Karpas-422 (cell line): ENCODE data around the gene PAQR6. TPM values are rescaled to one million over a fixed set of nuclear protein-coding genes. Genes with fewer than 3 reads are reported as not detected.
"Not testable (repeated sequence)": the region's sequence is repeated elsewhere in the genome, so short reads cannot be mapped to it uniquely, and the experiment has no call there.

Experiments
- DNase-seq: peaks from one replicate; pipeline ENCODE4 v3.0.0-alpha.2; 2015
- H2AFZ ChIP-seq: fragments of 200-600 bp; sonication (generic); 2 replicates; pipeline ENCODE4 v1.6.1; 2014; ENCODE audit warnings: antibody characterized with exemption, low read length, mixed read lengths
- H3K27ac ChIP-seq: fragments of 200-600 bp; sonication (generic); 2 replicates; pipeline ENCODE4 v1.5.1; 2014; ENCODE audit warnings: mild to moderate bottlenecking, low read length, moderate library complexity
- H3K27me3 ChIP-seq: fragments of 200-600 bp; sonication (generic); 2 replicates; pipeline ENCODE4 v1.6.1; 2014; ENCODE audit warnings: low read length, mixed read lengths
- H3K36me3 ChIP-seq: fragments of 200-600 bp; sonication (generic); 2 replicates; pipeline ENCODE4 v1.6.1; 2014; ENCODE audit warnings: low read length, mixed read lengths; ENCODE audit not compliant: insufficient read depth
- H3K4me1 ChIP-seq: fragments of 200-600 bp; sonication (generic); 2 replicates; pipeline ENCODE4 v1.6.1; 2014; ENCODE audit warnings: mild to moderate bottlenecking, low read length, mixed read lengths
- H3K4me2 ChIP-seq: fragments of 200-600 bp; sonication (generic); 2 replicates; pipeline ENCODE4 v1.6.1; 2014; ENCODE audit warnings: low read length, low read depth, mild to moderate bottlenecking; ENCODE audit not compliant: poor library complexity, severe bottlenecking
- H3K4me3 ChIP-seq: fragments of 200-600 bp; sonication (generic); 2 replicates; pipeline ENCODE4 v1.5.1; 2014; ENCODE audit warnings: mild to moderate bottlenecking, antibody characterized with exemption, low read length, mixed read lengths
- H3K79me2 ChIP-seq: fragments of 200-600 bp; sonication (generic); 2 replicates; pipeline ENCODE4 v1.6.1; 2014; ENCODE audit warnings: mild to moderate bottlenecking, low read length, mixed read lengths
- H3K9ac ChIP-seq: fragments of 200-600 bp; sonication (generic); 2 replicates; pipeline ENCODE4 v1.6.0; 2014; ENCODE audit warnings: low read length
- H3K9me2 ChIP-seq: fragments of 200-600 bp; sonication (generic), shearing (Covaris generic); replicated peaks from 2 replicates; pipeline ENCODE4 v1.6.0; 2014; ENCODE audit warnings: mild to moderate bottlenecking, low read length, moderate library complexity; ENCODE audit not compliant: insufficient read depth
- H3K9me3 ChIP-seq: fragments of 300-700, 200-600 bp; sonication (generic); 2 replicates; pipeline ENCODE4 v1.6.1; 2014; ENCODE audit warnings: low read length, mixed read lengths
- H4K20me1 ChIP-seq: fragments of 200-600 bp; sonication (generic); 2 replicates; pipeline ENCODE4 v1.6.1; 2014; ENCODE audit warnings: mild to moderate bottlenecking, antibody characterized with exemption, low read length, low read depth; ENCODE audit not compliant: insufficient read depth
- total RNA-seq: library from RNA; depleted of rRNA; stranded (reverse); fragments of >200 nt; shearing (Covaris generic); gene quantifications from 2 replicates; pipeline ENCODE4 v1.2.3, GENCODE V29; 2014; ENCODE audit warnings: low replicate concordance

PAQR6 gene
- total RNA-seq, 1 experiment from 2014 or later = 7.6 TPM

DNA sequence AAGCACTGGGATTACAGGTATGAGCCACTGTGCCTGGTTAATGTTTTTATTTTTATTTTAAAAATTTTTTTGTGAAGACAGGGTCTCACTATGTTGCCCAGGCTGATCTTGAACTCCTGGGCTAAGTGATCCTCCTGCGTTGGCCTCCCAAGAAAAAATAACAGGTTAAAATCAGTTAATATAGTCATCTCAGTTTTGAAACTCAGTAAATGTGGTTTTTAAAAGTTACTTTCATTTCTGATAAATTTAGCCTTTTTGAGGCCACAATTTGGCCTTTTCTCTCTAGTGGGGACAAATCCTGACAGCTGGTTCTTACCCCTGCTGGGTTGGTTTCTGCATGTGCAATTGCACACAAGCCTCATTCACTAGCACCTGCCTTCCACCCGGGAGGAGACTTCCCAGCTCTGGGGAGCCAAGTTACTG is 21.7 kb downstream of the PAQR6 start:
- H3K9me3 ChIP-seq = no peaks in the 10 kb centered on the region
- H2AFZ ChIP-seq = no peak overlapping the region
- no peak overlapping the region for H3K27ac ChIP-seq
- H3K4me1 ChIP-seq = no peaks in the 10 kb centered on the region
- H3K79me2 ChIP-seq = no peaks in the 10 kb centered on the region
- H4K20me1 ChIP-seq = no peaks in the 10 kb centered on the region
- H3K4me2 ChIP-seq = no peak overlapping the region
- no peak overlapping the region for H3K9ac ChIP-seq
- H3K27me3 ChIP-seq = no peaks in the 10 kb centered on the region
- H3K36me3 ChIP-seq = 0 out of 2 replicates have a peak, but pooled peaks cover 3% of the 10 kb centered on the region
- H3K4me3 ChIP-seq = no peak overlapping the region
- no peak for DNase-seq
- H3K9me2 ChIP-seq = no peaks in the 10 kb centered on the region

DNA sequence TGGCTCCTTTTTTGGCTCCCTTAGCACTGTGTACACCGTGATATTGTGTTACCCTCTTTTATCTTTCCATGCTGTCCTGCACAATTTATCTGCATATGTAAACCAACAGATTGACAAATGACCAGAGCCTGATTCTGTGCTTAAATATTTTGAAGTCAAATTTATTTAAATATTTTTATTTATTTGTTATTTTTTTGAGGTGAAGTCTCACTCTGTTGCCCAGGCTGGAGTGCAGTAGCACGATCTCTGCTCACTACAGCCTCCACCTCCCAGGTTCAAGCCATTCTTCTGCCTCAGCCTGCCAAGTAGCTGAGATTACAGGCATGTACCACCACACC is 22.2 kb downstream of the PAQR6 start:
- H3K36me3 ChIP-seq = 0 out of 2 replicates have a peak, but pooled peaks cover 3% of the 10 kb centered on the region
- H3K4me2 ChIP-seq = no peak overlapping the region
- H3K4me1 ChIP-seq = no peaks in the 10 kb centered on the region
- H3K79me2 ChIP-seq = no peaks in the 10 kb centered on the region
- no peak overlapping the region for H3K27ac ChIP-seq
- DNase-seq = no peak
- H4K20me1 ChIP-seq = no peaks in the 10 kb centered on the region
- no peaks in the 10 kb centered on the region for H3K9me2 ChIP-seq
- no peak overlapping the region for H3K4me3 ChIP-seq
- H2AFZ ChIP-seq = no peak overlapping the region
- H3K9ac ChIP-seq = no peak overlapping the region
- H3K27me3 ChIP-seq = no peaks in the 10 kb centered on the region
- H3K9me3 ChIP-seq = no peaks in the 10 kb centered on the region

DNA sequence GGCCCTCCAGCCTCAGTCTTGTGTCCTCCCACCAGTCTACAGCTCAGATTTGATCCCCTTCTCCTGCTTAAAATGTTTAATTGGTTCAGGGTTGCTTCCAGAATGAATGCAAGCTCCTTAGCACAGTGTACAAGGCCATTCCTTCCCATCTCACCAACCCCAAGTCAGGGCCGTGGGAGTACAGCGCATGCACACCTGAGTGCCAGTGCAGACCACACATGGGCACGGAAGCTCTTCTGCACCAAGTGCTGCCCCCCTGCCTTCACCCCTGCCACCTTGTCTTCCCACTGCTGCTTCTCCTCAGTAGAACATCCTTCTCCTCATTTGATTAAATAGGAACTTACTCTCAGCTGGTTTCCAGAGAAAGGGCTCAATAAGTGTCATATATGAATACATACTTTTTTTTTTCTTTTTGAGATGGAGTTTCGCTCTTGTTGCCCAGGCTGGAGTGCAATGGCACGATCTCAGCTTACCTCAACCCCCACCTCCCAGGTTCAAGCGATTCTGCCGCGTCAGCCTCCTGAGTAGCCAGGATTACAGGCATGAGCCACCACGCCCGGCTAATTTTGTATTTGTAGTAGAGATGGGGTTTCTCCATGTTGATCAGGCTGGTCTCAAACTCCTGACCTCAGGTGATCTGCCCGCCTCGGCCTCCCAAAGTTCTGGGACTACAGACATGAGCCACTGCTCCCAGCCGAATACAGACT is 25.7 kb downstream of the PAQR6 start:
- Histone ChIP-seq H2AFZ (no peak overlapping the region), H3K9me3 (no peaks in the 10 kb centered on the region), H3K9ac (no peak overlapping the region), H3K36me3 (0 out of 2 replicates have a peak, but pooled peaks cover 3% of the 10 kb centered on the region), H3K27ac (no peak overlapping the region), H3K4me2 (no peak overlapping the region), H3K4me3 (no peak overlapping the region), H3K27me3 (no peaks in the 10 kb centered on the region), H4K20me1 (no peaks in the 10 kb centered on the region), H3K9me2 (no peaks in the 10 kb centered on the region), H3K79me2 (peaks cover 8% of the 10 kb centered on the region; the same call in 1 of the 2 replicates), H3K4me1 (no peaks in the 10 kb centered on the region)
- no peak for DNase-seq

DNA sequence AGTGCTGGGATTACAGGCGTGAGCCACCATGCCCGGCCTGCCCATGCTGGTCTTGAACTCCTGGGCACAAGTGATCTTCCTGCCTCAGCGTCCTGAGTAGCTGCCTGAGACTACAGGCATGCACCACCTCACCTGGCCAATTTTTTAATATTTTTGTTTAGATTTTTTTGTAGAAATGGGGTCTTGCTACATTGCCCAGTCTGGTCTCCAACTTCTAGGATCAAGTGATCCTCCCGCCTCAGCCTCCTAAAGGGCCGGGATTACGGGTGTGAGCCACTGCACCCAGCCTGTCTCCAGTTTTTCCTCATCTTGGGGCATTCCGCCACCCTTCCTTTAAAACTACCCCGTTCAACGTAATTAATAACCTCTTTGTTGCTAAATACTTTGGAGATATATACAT is 27.6 kb downstream of the PAQR6 start:
- DNase-seq = no peak
- Histone ChIP-seq H3K27ac (no peak overlapping the region), H3K9me2 (no peaks in the 10 kb centered on the region), H3K9me3 (no peaks in the 10 kb centered on the region), H2AFZ (no peak overlapping the region), H3K79me2 (peaks cover 9% of the 10 kb centered on the region), H3K27me3 (no peaks in the 10 kb centered on the region), H3K4me2 (no peak overlapping the region), H4K20me1 (no peaks in the 10 kb centered on the region), H3K4me3 (no peak overlapping the region), H3K9ac (no peak overlapping the region), H3K36me3 (no peaks in the 10 kb centered on the region), H3K4me1 (no peaks in the 10 kb centered on the region)

DNA sequence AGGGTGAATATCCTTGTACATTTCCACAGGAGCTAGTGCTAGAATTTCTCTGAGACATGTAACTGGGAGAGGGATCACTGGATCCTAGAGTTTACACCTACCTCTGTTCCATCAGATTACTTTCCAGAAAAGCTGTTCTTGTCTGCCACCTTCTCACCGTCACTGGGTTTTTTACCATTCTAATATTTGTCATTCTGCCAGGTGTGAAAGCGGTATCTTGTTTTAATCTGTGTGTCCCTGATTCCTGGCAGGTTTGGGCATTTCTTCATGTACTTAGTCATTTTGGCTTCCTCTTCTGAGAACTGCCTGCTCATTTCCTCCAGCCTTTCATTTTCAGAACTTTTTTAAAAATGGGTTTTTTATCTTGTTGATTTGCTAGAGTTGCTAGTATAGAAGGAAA is 30.0 kb downstream of the PAQR6 start:
- DNase-seq = no peak
- Histone ChIP-seq H3K9ac (no peak overlapping the region), H3K27me3 (no peaks in the 10 kb centered on the region), H3K9me3 (no peaks in the 10 kb centered on the region), H3K27ac (no peak overlapping the region), H3K36me3 (no peaks in the 10 kb centered on the region), H3K4me1 (peaks cover 10% of the 10 kb centered on the region), H3K4me3 (no peak overlapping the region), H4K20me1 (no peaks in the 10 kb centered on the region), H3K79me2 (peaks cover 27% of the 10 kb centered on the region), H3K4me2 (no peak overlapping the region), H3K9me2 (no peaks in the 10 kb centered on the region), H2AFZ (no peak overlapping the region)

DNA sequence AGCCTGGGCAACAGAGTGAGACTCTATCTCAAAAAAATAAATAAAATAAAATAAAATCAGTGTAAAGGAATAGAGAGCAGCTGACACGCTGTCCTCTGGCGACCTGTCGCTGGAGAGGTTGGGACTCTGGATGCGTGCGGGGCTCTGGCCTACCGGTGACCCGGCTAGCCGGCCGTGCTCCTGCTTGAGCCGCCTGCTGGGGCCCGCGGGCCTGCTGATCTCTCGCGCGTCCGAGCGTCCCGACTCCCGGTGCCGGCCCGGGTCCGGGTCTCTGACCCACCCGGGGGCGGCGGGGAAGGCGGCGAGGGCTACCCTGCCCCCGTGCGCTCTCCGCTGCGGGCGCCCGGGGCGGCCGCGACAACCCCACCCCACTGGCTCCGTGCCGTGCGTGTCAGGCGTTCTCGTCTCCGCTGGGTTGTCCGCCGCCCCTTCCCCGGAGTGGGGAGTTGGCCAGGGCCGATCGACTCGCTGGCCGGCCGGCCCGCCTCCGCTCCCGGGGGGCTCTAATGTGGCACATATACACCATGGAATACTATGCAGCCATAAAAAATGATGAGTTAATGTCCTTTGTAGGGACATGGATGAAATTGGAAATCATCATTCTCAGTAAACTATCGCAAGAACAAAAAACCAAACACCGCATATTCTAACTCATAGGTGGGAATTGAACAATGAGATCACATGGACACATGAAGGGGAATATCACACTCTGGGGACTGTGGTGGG is 31.3 kb downstream of the PAQR6 start:
- H3K9ac ChIP-seq, H3K9me3 ChIP-seq, H4K20me1 ChIP-seq, H3K27me3 ChIP-seq, H2AFZ ChIP-seq, H3K4me2 ChIP-seq, DNase-seq, H3K27ac ChIP-seq, H3K9me2 ChIP-seq, H3K4me3 ChIP-seq, H3K36me3 ChIP-seq: not testable (repeated sequence)
- Histone ChIP-seq H3K79me2 (peaks cover 27% of the 10 kb centered on the region), H3K4me1 (peaks cover 19% of the 10 kb centered on the region)

DNA sequence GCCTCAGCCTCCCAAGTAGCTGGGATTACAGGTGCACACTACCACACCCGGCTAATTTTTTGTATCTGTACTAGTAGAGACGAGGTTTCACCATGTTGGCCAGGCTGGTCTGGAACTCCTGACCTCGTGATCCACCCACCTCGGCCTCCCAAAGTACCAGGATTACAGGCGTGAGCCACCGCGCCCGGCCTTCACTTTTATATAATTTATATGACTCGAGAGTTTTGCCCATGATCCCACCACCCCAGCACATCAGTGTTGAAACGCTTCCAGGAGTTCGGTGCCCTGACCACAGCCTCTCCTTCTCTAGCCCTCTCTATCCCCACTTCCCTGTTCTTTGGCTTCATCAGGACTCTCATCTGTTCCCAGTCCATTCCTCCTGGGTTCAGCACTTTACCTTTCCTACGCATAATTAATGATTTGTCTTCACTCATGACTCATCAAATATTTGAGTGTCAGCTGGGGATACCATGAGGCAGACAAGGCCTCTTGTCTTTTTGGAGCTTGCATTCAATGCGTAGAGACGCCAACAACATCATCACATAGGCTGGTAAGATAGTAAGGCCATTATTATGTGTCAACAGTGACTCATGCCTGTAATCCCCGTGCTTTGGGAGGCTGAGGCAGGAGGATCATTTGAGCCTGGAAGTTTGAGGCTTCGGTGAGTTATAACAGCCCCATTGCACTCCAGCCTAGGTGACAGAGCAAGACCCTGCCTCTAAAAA is 33.7 kb downstream of the PAQR6 start:
- no peaks in the 10 kb centered on the region for H3K27me3 ChIP-seq
- peak overlapping the region; percentile 92 for H3K4me3 ChIP-seq
- DNase-seq = no peak
- H3K9me2 ChIP-seq = no peaks in the 10 kb centered on the region
- no peak overlapping the region for H2AFZ ChIP-seq
- H3K4me2 ChIP-seq = peak overlapping the region; percentile 98
- H3K4me1 ChIP-seq = peaks cover 19% of the 10 kb centered on the region
- no peaks in the 10 kb centered on the region for H4K20me1 ChIP-seq
- no peaks in the 10 kb centered on the region for H3K36me3 ChIP-seq
- peak overlapping the region; percentile 77; the same call in 1 of the 2 replicates for H3K27ac ChIP-seq
- peaks cover 27% of the 10 kb centered on the region for H3K79me2 ChIP-seq
- peak overlapping the region; percentile 87 for H3K9ac ChIP-seq
- no peaks in the 10 kb centered on the region for H3K9me3 ChIP-seq

DNA sequence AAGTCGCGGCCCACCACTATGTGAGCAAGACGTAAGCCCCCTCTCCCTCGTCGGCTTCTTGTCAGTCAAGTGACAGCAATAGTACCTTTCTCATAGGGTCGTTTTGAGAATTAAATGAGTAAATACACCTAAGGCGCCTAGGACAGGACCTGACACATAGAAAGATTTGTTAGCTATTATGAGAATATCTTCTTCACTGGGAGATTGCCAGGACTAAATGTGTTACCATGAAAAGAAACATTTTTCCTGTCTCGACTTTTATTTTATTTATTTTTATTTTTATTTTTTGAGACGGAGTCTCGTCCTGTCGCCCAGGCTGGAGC is 34.3 kb downstream of the PAQR6 start:
- Histone ChIP-seq H3K9ac (peak overlapping the region; percentile 87), H3K79me2 (peaks cover 27% of the 10 kb centered on the region), H4K20me1 (no peaks in the 10 kb centered on the region), H3K4me3 (peak overlapping the region; percentile 92), H3K9me3 (no peaks in the 10 kb centered on the region), H3K36me3 (0 out of 2 replicates have a peak, but pooled peaks cover 5% of the 10 kb centered on the region), H3K27me3 (no peaks in the 10 kb centered on the region), H3K4me2 (peak overlapping the region; percentile 98), H2AFZ (peak overlapping the region; percentile 64; the same call in 1 of the 2 replicates), H3K9me2 (no peaks in the 10 kb centered on the region), H3K27ac (peak overlapping the region; percentile 77), H3K4me1 (peaks cover 19% of the 10 kb centered on the region)
- no peak for DNase-seq
